ENCODE results near the gene RING1. TPM values are rescaled to one million over a fixed set of nuclear protein-coding genes. Genes with fewer than 3 reads are reported as not detected.

Gene RING1
- total RNA-seq, 4 donors from 2014 or later: 1.8 to 66.9 (median 30.1) TPM

DNA sequence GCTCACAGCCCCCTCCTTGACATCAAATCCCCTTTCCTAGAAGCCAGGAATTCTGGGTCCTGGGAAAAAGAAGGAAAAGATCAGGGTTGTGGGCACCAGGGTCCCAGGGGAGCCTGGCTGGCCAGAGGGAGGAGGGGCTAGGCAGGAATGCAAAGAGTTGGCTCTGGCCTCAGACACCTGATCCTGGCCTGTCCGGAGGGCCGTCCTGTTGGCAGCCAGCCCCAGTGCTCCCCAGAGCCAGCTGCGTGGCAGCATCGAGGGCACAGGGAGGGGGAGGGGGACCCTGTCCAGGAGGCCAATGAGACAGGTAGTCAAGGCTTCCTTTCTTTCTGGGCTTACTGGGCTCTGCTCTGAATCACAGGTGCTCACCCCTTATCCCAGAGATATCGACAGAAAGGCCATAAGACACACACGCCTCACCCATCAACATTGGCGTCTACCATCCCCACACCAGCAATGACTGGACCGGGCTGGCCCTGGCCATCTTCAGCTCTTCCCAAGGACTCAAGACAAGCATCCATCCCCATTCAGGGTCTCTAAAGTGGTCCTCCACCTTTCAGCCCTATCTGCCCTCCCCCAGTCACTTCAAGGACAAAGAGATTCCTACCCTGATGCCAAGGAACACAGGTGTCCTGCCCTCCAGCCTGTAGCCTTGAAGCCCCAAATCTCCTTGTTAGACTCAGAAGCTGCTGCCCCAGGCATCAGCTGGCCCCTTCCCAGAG lies 16.8 kb upstream of the RING1 start:
- H3K27ac ChIP-seq: no peak overlapping the region
- peaks cover 0 to 11% of the 10 kb centered on the region in 2 donors for H3K4me1 ChIP-seq
- no peaks in the 10 kb centered on the region for H3K9me3 ChIP-seq
- no peaks in the 10 kb centered on the region for H3K36me3 ChIP-seq
- H3K4me3 ChIP-seq: no peak overlapping the region
- TF ChIP-seq POLR2A (IDR thresholded peaks at IDR 0.05): no peak
- TF ChIP-seq, protein P1, sequence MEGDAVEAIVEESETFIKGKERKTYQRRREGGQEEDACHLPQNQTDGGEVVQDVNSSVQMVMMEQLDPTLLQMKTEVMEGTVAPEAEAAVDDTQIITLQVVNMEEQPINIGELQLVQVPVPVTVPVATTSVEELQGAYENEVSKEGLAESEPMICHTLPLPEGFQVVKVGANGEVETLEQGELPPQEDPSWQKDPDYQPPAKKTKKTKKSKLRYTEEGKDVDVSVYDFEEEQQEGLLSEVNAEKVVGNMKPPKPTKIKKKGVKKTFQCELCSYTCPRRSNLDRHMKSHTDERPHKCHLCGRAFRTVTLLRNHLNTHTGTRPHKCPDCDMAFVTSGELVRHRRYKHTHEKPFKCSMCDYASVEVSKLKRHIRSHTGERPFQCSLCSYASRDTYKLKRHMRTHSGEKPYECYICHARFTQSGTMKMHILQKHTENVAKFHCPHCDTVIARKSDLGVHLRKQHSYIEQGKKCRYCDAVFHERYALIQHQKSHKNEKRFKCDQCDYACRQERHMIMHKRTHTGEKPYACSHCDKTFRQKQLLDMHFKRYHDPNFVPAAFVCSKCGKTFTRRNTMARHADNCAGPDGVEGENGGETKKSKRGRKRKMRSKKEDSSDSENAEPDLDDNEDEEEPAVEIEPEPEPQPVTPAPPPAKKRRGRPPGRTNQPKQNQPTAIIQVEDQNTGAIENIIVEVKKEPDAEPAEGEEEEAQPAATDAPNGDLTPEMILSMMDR (IDR thresholded peaks at IDR 0.05): no peak
- peaks cover 0 to 8% of the 10 kb centered on the region in 2 donors for H3K27me3 ChIP-seq
- no peak for DNase-seq
- intact Hi-C loops (cut with DNase I; ENCODE audit: low total_unique reads): no loop called here

DNA sequence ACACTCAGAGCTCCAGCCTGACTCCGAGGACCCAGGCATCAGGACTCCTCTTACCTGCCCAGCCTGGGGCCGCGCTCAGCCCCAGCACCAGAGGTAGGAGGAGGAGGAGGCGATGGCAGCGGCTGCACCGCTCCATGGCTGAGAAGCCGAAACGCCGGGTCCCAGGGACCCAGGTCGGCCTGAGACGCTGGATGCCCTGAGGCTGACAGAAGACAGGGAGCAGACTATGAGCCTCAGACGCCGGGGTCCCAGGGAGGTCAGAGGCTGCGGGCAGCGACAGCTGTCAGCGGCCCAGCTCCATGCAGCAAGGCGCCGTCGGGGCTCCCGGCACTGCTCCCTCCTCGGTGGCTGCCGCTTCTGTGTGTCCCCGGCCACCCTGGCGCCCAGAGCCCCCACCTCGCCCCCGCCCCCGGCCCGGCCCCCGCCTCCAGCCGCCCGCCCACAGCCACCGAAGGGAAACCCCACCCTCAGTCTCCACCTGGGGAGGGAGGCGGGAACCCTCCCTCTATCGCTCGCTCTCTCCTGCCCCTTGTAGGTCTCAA lies 16.1 kb upstream of the RING1 start, which contains the start of gene COL11A2:
Gene COL11A2 (minus strand): TSS at position 363 of the 542 bp plus-strand sequence. CDS start 227 bp downstream, at position 136.
- Histone ChIP-seq H3K9me3 (no peaks in the 10 kb centered on the region), H3K27me3 (peaks cover 0 to 8% of the 10 kb centered on the region in 2 donors), H3K27ac (peak within 1 kb of the TSS; percentile 16 to 68), H3K36me3 (no peaks in the 10 kb centered on the region), H3K4me3 (peak within 1 kb of the TSS; percentile 16 to 32), H3K4me1 (peaks cover 0 to 11% of the 10 kb centered on the region in 2 donors)
- intact Hi-C loops (cut with DNase I; ENCODE audit: low total_unique reads): no loop called here
- TF ChIP-seq, protein P1 (IDR thresholded peaks at IDR 0.05): no peak
- no peak for TF ChIP-seq POLR2A (IDR thresholded peaks at IDR 0.05)
- DNase-seq: no peak

DNA sequence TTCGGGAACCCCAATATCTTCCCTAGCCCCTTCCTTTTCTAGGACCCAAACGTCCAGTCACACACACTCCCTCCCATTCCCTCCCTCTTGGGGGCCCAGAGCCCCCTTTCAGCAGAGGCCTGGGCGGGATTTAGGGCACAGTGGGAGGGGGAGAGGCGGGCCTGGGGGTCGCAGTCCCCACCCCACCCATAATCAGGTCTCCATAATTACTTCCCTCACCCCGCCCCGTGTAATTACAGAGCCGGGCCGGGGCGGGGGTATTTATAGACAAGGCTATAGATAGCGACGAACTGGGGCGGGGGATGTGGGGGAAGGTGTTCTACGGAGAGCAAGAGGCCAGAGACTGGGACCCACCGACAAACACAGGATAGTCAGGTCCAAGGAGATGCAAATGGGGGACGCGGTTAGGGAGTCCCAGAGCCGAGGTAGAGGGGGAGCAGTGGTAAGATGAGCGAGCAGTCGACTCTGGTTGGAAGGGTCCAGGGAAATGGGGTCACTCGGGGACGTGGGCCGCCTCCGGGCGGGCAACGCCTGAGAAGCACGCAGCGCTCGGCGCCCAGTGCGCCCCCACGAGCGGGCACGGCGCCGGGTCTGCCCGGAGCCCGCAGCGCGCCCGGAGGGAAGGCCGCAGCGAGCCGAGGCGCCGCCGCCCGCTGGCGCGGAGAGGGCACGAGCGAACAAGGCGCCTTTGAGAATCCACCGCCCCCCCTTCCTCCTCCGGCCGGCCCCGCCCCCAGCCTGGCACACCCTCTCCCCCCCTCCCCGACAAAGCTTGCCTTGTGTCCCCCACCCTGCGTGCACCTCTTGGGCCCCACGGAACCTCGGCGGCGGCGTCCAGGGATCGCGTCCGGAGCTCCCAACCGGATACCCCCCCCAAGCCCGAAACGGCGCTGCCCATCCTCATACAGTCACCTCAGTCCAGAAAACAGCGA lies 15.4 kb upstream of the RING1 start:
- intact Hi-C loops (cut with DNase I; ENCODE audit: low total_unique reads): no loop called here
- Histone ChIP-seq H3K27ac (peak overlapping the region; percentile 16 to 68), H3K4me3 (peak overlapping the region; percentile 16 to 32)

DNA sequence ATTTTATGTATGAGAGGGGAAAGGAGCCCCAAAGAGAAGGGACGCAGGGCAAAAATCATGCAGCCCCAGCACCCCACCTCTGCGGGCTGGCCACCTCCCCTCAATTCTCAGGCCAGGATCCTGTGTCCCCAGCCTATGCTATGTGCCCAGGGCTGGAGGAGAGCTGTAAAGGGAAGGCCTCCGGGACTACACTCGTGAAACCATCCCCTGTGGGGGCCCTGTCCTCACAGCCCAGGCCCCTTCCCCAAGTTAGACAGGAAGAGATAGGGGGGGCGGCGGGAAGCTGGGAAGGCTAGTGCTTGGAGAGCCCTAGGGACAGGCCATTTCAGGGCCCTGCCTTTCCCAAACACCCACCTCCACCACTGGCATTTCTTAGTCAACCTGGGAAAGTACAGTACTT lies 14.7 kb upstream of the RING1 start:
- H3K27me3 ChIP-seq: peaks cover 0 to 8% of the 10 kb centered on the region in 2 donors
- DNase-seq: no peak
- intact Hi-C loops (cut with DNase I; ENCODE audit: low total_unique reads): no loop called here
- TF ChIP-seq POLR2A (IDR thresholded peaks at IDR 0.05): no peak
- TF ChIP-seq, protein P1 (IDR thresholded peaks at IDR 0.05): no peak
- peak overlapping the region; percentile 16 to 68 for H3K27ac ChIP-seq
- H3K4me3 ChIP-seq: no peak overlapping the region
- H3K4me1 ChIP-seq: peaks cover 0 to 11% of the 10 kb centered on the region in 2 donors
- no peaks in the 10 kb centered on the region for H3K9me3 ChIP-seq
- H3K36me3 ChIP-seq: no peaks in the 10 kb centered on the region

More for the DNA sequence above, 15.4 kb upstream of the RING1 start:
- H3K9me3 ChIP-seq: no peaks in the 10 kb centered on the region
- H3K27me3 ChIP-seq: peaks cover 0 to 8% of the 10 kb centered on the region in 2 donors
- TF ChIP-seq, protein P1 (IDR thresholded peaks at IDR 0.05): no peak
- no peak for TF ChIP-seq POLR2A (IDR thresholded peaks at IDR 0.05)
- peaks cover 0 to 11% of the 10 kb centered on the region in 2 donors for H3K4me1 ChIP-seq
- DNase-seq: peak in 1 of 2 donors; percentile 36
- no peaks in the 10 kb centered on the region for H3K36me3 ChIP-seq

All from uterus (tissue), 4 donors.